Measurements from ENCODE around the gene ATG13.

GRCh38 chr11:46570790-46571398 is 46.5 kb upstream of the ATG13 start:
- TF ChIP-seq, protein P1, sequence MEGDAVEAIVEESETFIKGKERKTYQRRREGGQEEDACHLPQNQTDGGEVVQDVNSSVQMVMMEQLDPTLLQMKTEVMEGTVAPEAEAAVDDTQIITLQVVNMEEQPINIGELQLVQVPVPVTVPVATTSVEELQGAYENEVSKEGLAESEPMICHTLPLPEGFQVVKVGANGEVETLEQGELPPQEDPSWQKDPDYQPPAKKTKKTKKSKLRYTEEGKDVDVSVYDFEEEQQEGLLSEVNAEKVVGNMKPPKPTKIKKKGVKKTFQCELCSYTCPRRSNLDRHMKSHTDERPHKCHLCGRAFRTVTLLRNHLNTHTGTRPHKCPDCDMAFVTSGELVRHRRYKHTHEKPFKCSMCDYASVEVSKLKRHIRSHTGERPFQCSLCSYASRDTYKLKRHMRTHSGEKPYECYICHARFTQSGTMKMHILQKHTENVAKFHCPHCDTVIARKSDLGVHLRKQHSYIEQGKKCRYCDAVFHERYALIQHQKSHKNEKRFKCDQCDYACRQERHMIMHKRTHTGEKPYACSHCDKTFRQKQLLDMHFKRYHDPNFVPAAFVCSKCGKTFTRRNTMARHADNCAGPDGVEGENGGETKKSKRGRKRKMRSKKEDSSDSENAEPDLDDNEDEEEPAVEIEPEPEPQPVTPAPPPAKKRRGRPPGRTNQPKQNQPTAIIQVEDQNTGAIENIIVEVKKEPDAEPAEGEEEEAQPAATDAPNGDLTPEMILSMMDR (IDR thresholded peaks at IDR 0.05; ENCODE audit: low read depth, low read length): no peak
- TF ChIP-seq EZH2phosphoT487 (IDR thresholded peaks at IDR 0.05; ENCODE audit: low read depth): no peak

Measured in OCI-LY3 (cell line).